ENCODE measurements around the gene RPL11. TPM values are rescaled to one million over a fixed set of nuclear protein-coding genes. Genes with fewer than 3 reads are reported as not detected.

Gene RPL11
- total RNA-seq, 1 donor from 2014 or later = 895 TPM

DNA sequence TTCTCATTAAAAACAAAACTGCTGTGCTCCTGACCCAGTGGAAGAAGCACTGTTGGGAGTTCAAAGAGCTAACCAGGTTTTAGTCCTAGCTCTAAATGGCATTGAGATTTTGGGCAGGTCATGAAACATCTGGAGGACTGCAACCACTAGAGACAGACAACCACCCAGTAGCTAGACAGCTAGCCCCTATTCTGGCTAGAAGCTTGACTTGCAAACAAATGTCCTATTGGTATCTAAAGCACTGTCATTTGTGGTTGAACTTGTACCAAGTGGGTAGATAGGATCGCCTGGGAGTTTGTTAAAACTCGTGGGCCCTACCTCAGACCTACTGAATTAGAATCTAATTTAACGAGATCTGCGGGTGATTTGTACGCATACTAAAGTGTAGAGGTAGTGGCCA, 6.9 kb downstream of the RPL11 start:
- intact Hi-C loops (cut with DNase I) = no loop called here
- Histone ChIP-seq H3K27me3 (no peaks in the 10 kb centered on the region), H3K36me3 (peaks cover 92% of the 10 kb centered on the region), H3K4me1 (peaks cover 37% of the 10 kb centered on the region), H3K27ac (no peak overlapping the region), H3K9me3 (no peaks in the 10 kb centered on the region), H3K4me3 (no peak overlapping the region)
- ATAC-seq (no peak), DNase-seq (no peak)
- no peak for TF ChIP-seq CTCF (IDR thresholded peaks at IDR 0.05)

DNA sequence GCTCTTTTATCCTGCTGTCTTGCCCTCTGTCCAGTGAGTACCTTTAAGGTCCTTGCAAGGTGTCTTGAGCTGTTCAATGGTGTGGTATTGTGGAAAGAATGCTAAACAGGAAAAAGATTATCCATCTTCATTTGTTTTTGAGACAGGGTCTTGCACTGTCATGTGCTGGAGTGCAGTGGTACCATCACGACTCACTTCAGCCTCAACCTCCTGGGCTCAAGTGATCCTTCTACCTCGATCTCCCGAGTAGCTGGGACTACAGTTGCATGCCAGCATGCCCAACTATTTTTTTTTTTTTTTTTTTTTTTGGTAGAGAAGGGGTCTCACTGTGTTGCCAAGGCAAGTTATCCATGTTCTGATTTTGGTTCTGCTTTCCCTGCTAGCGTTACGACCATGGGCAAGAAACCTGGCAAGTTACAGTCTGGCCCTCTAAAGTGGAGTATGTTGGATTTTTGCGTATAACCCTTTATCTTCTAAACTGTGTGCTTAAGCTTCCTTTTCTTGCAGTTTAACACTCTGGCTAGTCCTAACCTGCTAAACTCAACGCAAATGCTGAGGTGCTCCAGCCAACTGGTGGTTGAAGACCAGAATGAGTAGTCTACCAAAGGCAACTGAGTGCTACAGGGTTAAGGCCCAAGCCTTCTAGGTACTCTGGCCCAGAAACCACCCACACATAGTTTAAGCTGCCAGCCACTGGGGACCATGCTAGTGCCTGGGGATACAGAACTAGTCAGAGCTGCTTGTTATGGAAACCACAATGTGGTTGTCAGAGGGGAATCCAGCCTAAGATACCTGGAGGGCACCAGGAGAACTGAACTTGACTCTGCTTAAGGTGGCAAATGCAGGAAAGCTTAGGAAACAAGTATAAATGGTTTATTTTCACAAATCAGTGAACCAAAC, 7.9 kb downstream of the RPL11 start:
- H3K36me3 ChIP-seq = peaks cover 88% of the 10 kb centered on the region

GRCh38 chr1:23701310-23701709, 9.7 kb downstream of the RPL11 start:
- no peak for TF ChIP-seq CTCF (IDR thresholded peaks at IDR 0.05)
- Histone ChIP-seq H3K27me3 (no peaks in the 10 kb centered on the region), H3K36me3 (peaks cover 74% of the 10 kb centered on the region), H3K9me3 (no peaks in the 10 kb centered on the region), H3K27ac (no peak overlapping the region), H3K4me1 (peaks cover 14% of the 10 kb centered on the region), H3K4me3 (no peak overlapping the region)
- ATAC-seq (no peak), DNase-seq (no peak)
- intact Hi-C loops (cut with DNase I) = no loop called here

More for the DNA sequence above, 7.9 kb downstream of the RPL11 start:
- Histone ChIP-seq H3K4me3 (no peak overlapping the region), H3K27me3 (no peaks in the 10 kb centered on the region), H3K27ac (no peak overlapping the region), H3K4me1 (peaks cover 26% of the 10 kb centered on the region), H3K9me3 (no peaks in the 10 kb centered on the region)
- ATAC-seq (no peak), DNase-seq (no peak)
- no peak for TF ChIP-seq CTCF (IDR thresholded peaks at IDR 0.05)
- intact Hi-C loops (cut with DNase I) = no loop called here

- DNase-seq = no peak
- H3K4me3 ChIP-seq = no peak overlapping the region
- no peaks in the 10 kb centered on the region for H3K27me3 ChIP-seq
- TF ChIP-seq CTCF (IDR thresholded peaks at IDR 0.05) = no peak
- H3K27ac ChIP-seq = no peak overlapping the region
- H3K9me3 ChIP-seq = no peaks in the 10 kb centered on the region
- peak; percentile 43 for ATAC-seq
- intact Hi-C loops (cut with DNase I) = no loop called here
- H3K36me3 ChIP-seq = peaks cover 67% of the 10 kb centered on the region
- H3K4me1 ChIP-seq = peaks cover 14% of the 10 kb centered on the region
Observed at GRCh38 chr1:23701996-23702395, 10.4 kb downstream of the RPL11 start.

GRCh38 chr1:23704834-23705495, 13.4 kb downstream of the RPL11 start:
- TF ChIP-seq CTCF (IDR thresholded peaks at IDR 0.05) = no peak
- H3K9me3 ChIP-seq = no peaks in the 10 kb centered on the region
- H3K27ac ChIP-seq = peak overlapping the region; percentile 30
- peaks cover 8% of the 10 kb centered on the region for H3K4me1 ChIP-seq
- intact Hi-C loops (cut with DNase I) = no loop called here
- ATAC-seq = peak; percentile 88
- no peak for DNase-seq
- no peak overlapping the region for H3K4me3 ChIP-seq
- no peaks in the 10 kb centered on the region for H3K27me3 ChIP-seq
- peaks cover 38% of the 10 kb centered on the region for H3K36me3 ChIP-seq
